T-helper 2 cell treated with Interferon-gamma antibody and Interleukin-4, amounts not matched to agents 5 μg/mL and 100 μg/mL, for 36 hours (primary cell): ENCODE results near the gene ATP8A2.

Experiments
- DNase-seq: peaks from one replicate; pipeline ENCODE4 v3.0.0; 2021; ENCODE audit warnings: low spot score
- H3K27ac Mint-ChIP-seq: one replicate; pipeline ENCODE4 v1.8.0; 2021; ENCODE audit warnings: mild to moderate bottlenecking, mixed read lengths
- H3K27me3 Mint-ChIP-seq: one replicate; pipeline ENCODE4 v1.8.0; 2021; ENCODE audit warnings: low read depth, mixed read lengths
- H3K36me3 Mint-ChIP-seq: one replicate; pipeline ENCODE4 v1.8.0; 2021; ENCODE audit warnings: low read depth, mixed read lengths
- H3K4me1 Mint-ChIP-seq: one replicate; pipeline ENCODE4 v1.8.0; 2021; ENCODE audit warnings: low read depth, mixed read lengths
- H3K4me3 Mint-ChIP-seq: one replicate; pipeline ENCODE4 v1.8.0; 2022; ENCODE audit warnings: mild to moderate bottlenecking, moderate library complexity, mixed read lengths
- H3K9me3 Mint-ChIP-seq: one replicate; pipeline ENCODE4 v1.8.0; 2021; ENCODE audit warnings: mixed read lengths

ATP8A2 gene

DNA sequence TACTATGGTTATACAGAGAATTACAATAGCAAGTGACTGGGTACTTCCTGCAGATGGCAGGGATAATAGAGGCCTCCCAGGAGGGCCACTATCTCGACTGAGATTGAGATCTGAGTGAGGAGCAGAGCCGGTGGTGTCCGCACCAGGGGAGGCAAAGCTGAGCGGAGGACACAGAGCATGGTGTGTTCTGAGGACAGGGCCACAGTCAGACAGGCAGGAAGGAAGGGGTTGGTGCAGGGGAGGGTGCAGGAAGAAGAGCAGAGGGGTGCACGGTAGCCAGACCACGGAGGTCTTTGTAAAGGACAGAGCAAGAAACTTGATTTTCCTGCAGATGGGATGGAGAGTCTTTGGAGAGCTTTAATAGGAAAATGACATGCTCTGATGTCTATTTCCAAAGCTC lies 527.7 kb downstream of the ATP8A2 start:
- H3K4me3 Mint-ChIP-seq, result peak overlapping the region; percentile 32
- DNase-seq, result no peak

DNA sequence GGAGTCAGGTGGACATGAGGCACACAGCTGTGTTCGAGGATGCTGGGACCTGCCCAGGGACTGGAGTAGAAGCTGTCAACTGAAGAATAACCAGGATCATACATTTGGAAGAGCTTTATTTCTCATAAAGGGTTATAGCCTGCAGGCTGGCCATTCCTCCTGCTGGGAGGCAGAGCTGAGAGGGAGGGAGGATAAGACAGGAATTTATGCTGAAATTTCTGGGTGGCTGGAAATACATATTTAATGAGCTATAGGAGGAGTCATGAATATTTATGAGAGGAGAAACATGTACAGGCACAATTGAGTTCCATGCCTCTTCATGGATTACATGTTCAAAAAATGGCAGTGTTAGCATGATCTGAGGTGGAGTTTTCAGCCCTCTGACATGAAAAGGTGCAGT lies 528.2 kb downstream of the ATP8A2 start:
- Mint-ChIP-seq H3K36me3 (peaks cover 5% of the 10 kb centered on the region), H3K27me3 (peaks cover 14% of the 10 kb centered on the region), H3K4me1 (peaks cover 27% of the 10 kb centered on the region), H3K27ac (peak overlapping the region; percentile 64), H3K4me3 (peak overlapping the region; percentile 36), H3K9me3 (peaks cover 10% of the 10 kb centered on the region)
- DNase-seq, result no peak

More for the DNA sequence above, 527.7 kb downstream of the ATP8A2 start:
- peaks cover 14% of the 10 kb centered on the region for H3K27me3 Mint-ChIP-seq
- peak overlapping the region; percentile 41 for H3K27ac Mint-ChIP-seq
- H3K36me3 Mint-ChIP-seq, result peaks cover 5% of the 10 kb centered on the region
- peaks cover 27% of the 10 kb centered on the region for H3K4me1 Mint-ChIP-seq
- H3K9me3 Mint-ChIP-seq, result peaks cover 10% of the 10 kb centered on the region

- peaks cover 10% of the 10 kb centered on the region for H3K27me3 Mint-ChIP-seq
- peaks cover 5% of the 10 kb centered on the region for H3K36me3 Mint-ChIP-seq
- H3K4me3 Mint-ChIP-seq, result peak overlapping the region; percentile 10
- H3K27ac Mint-ChIP-seq, result no peak overlapping the region
- H3K9me3 Mint-ChIP-seq, result peaks cover 10% of the 10 kb centered on the region
- peaks cover 27% of the 10 kb centered on the region for H3K4me1 Mint-ChIP-seq
- DNase-seq, result peak; percentile 57
Observed at GRCh38 chr13:25901460-25902376, 529.9 kb downstream of the ATP8A2 start.

DNA sequence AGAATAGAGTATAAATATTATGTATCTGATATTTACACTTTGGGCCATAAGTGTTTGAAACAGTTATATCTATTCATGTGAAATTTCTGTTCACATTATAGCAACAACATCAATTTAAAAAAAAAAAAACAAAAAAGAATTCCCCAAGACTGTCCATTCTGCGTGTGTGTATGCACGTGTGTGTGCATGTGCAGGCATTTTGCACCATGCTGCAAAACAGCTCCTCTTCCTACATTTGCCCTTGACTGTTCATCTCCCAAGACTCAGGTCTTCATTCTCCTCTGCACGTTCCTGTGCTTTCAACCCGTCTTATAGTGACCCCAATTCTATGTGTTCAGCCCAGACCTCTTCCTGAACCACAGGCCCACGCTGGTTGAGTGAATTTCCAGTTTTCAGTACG lies 530.7 kb downstream of the ATP8A2 start:
- no peak overlapping the region for H3K27ac Mint-ChIP-seq
- peaks cover 7% of the 10 kb centered on the region for H3K9me3 Mint-ChIP-seq
- H3K27me3 Mint-ChIP-seq, result peaks cover 8% of the 10 kb centered on the region
- no peak overlapping the region for H3K4me3 Mint-ChIP-seq
- DNase-seq, result no peak
- H3K4me1 Mint-ChIP-seq, result peaks cover 27% of the 10 kb centered on the region
- H3K36me3 Mint-ChIP-seq, result peaks cover 3% of the 10 kb centered on the region

GRCh38 chr13:25902891-25903341 lies 531.1 kb downstream of the ATP8A2 start:
- Mint-ChIP-seq H3K27ac (no peak overlapping the region), H3K36me3 (peaks cover 3% of the 10 kb centered on the region), H3K9me3 (peaks cover 3% of the 10 kb centered on the region), H3K27me3 (peaks cover 5% of the 10 kb centered on the region), H3K4me1 (peaks cover 27% of the 10 kb centered on the region), H3K4me3 (no peak overlapping the region)
- peak; percentile 30 for DNase-seq

- peaks cover under 1% of the 10 kb centered on the region for H3K27me3 Mint-ChIP-seq
- no peak overlapping the region for H3K27ac Mint-ChIP-seq
- H3K36me3 Mint-ChIP-seq, result no peaks in the 10 kb centered on the region
- H3K4me3 Mint-ChIP-seq, result no peak overlapping the region
- no peak for DNase-seq
- H3K4me1 Mint-ChIP-seq, result peaks cover 20% of the 10 kb centered on the region
- no peaks in the 10 kb centered on the region for H3K9me3 Mint-ChIP-seq
Observed at GRCh38 chr13:25904830-25905229, 533.1 kb downstream of the ATP8A2 start.

DNA sequence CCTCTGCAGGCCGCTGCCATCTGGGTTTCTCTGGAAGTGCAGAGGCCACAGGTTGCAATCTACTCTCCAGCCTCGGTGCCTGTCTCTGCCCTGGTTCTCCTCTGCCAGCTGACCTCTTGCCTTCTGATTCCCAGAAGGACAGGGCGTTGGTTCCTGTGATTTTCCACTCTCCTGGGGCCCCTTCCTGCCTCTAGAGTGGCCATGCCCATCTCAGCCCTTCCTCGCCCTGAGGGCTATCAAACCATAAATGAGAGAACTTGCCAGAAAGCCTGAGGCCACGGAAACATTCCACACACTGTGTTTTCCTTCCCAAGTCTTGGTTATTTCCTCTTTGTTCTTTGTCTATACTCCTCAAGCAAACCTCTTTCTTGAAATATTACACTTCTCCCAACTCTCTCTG lies 533.8 kb downstream of the ATP8A2 start:
- no peaks in the 10 kb centered on the region for H3K36me3 Mint-ChIP-seq
- H3K9me3 Mint-ChIP-seq, result no peaks in the 10 kb centered on the region
- H3K27ac Mint-ChIP-seq, result no peak overlapping the region
- no peak for DNase-seq
- H3K4me1 Mint-ChIP-seq, result peaks cover 12% of the 10 kb centered on the region
- H3K4me3 Mint-ChIP-seq, result no peak overlapping the region
- H3K27me3 Mint-ChIP-seq, result no peaks in the 10 kb centered on the region

DNA sequence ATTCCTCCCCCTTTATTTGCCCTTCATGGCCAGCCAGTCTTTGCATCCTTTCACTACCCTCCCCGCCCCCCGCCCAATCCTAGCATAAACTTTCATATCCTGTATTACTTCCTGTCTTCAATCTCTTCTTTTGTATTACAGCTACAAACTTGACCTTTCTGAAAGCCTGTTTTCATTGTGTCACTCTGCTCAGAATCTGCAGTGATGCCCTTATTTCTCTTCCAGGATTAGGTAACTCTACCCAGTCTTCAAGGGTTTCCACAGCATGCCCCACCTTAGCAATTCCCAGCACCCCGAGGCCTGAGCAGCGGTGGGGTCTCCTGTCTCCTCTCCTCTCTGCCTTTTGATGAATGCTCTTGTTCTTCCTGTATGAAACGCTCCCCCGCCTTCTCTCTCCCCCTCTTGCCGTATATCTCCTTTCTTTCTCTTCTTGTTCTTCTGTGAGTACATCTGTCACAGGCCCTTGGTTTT lies 534.5 kb downstream of the ATP8A2 start:
- Mint-ChIP-seq H3K27me3 (no peaks in the 10 kb centered on the region), H3K27ac (no peak overlapping the region), H3K4me1 (peaks cover 7% of the 10 kb centered on the region), H3K36me3 (no peaks in the 10 kb centered on the region), H3K9me3 (no peaks in the 10 kb centered on the region), H3K4me3 (no peak overlapping the region)
- DNase-seq, result peak; percentile 14

DNA sequence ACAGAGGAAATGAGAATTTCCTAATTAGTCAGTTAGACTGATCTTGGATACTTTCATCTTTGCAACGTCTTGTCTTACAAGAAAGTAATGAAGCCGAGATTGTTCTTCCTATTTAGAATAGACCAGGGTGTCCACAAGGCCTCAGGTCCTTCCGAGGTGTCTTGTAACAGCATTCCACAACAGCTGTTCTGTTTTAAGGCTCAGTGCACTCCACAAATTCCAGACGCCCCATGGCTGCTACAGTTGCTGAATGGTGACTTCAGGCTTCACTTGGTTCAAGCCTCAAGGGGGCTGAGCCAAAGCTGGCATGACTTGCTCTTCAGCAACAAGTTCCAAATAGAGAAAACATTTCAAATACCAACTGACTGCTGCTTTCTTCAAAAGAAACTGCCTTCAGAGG lies 536.6 kb downstream of the ATP8A2 start:
- DNase-seq, result no peak
- H3K4me1 Mint-ChIP-seq, result no peaks in the 10 kb centered on the region
- H3K36me3 Mint-ChIP-seq, result no peaks in the 10 kb centered on the region
- H3K9me3 Mint-ChIP-seq, result no peaks in the 10 kb centered on the region
- no peak overlapping the region for H3K4me3 Mint-ChIP-seq
- peaks cover 2% of the 10 kb centered on the region for H3K27me3 Mint-ChIP-seq
- no peak overlapping the region for H3K27ac Mint-ChIP-seq

GRCh38 chr13:25910243-25910642 lies 538.5 kb downstream of the ATP8A2 start:
- no peak overlapping the region for H3K27ac Mint-ChIP-seq
- H3K27me3 Mint-ChIP-seq, result peaks cover 10% of the 10 kb centered on the region
- no peaks in the 10 kb centered on the region for H3K4me1 Mint-ChIP-seq
- no peak for DNase-seq
- H3K36me3 Mint-ChIP-seq, result no peaks in the 10 kb centered on the region
- H3K9me3 Mint-ChIP-seq, result no peaks in the 10 kb centered on the region
- no peak overlapping the region for H3K4me3 Mint-ChIP-seq

DNA sequence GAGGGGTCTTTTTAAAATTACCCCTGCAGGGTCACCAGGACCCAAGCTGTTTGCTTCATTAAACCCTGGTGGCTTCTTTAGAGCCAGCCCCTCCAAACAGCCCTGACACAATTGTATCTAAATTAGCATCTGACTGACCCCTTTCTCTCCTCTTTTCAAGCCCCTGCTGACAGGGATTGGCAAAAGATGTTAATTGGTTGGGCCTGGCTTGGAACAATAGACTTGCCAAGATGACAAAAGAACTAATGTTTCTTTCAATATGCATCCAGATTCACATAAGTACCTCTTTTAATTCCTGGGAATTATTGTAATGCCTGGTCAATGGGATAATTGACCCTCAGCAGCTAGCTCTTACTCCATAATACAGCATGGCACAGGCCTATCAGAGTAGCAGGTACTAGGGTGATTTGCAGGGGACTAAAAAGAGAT lies 539.2 kb downstream of the ATP8A2 start:
- no peaks in the 10 kb centered on the region for H3K36me3 Mint-ChIP-seq
- H3K27me3 Mint-ChIP-seq, result peaks cover 10% of the 10 kb centered on the region
- no peak overlapping the region for H3K27ac Mint-ChIP-seq
- no peaks in the 10 kb centered on the region for H3K9me3 Mint-ChIP-seq
- no peak for DNase-seq
- H3K4me1 Mint-ChIP-seq, result no peaks in the 10 kb centered on the region
- H3K4me3 Mint-ChIP-seq, result no peak overlapping the region

DNA sequence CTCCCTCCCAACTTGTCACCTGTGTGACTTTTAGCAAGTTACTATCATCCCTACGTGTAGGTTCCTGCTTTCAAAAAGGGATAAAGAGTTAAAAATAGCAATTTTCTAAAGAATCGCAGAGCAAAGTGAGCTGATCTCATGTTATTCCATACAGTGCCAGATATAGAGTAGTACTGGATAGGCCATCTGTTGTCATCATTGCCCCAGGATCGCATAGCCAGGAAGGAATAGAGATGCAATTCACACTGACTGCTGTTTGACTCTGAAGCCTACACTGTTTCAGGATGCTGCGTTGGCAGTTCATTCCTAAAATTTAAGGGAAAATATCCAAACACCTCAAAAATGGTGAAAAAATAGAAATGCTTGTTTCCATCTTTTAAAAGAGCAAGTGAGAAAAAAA lies 541.2 kb downstream of the ATP8A2 start:
- no peaks in the 10 kb centered on the region for H3K4me1 Mint-ChIP-seq
- peaks cover 19% of the 10 kb centered on the region for H3K27me3 Mint-ChIP-seq
- H3K27ac Mint-ChIP-seq, result no peak overlapping the region
- no peaks in the 10 kb centered on the region for H3K9me3 Mint-ChIP-seq
- no peaks in the 10 kb centered on the region for H3K36me3 Mint-ChIP-seq
- DNase-seq, result no peak
- H3K4me3 Mint-ChIP-seq, result no peak overlapping the region

DNA sequence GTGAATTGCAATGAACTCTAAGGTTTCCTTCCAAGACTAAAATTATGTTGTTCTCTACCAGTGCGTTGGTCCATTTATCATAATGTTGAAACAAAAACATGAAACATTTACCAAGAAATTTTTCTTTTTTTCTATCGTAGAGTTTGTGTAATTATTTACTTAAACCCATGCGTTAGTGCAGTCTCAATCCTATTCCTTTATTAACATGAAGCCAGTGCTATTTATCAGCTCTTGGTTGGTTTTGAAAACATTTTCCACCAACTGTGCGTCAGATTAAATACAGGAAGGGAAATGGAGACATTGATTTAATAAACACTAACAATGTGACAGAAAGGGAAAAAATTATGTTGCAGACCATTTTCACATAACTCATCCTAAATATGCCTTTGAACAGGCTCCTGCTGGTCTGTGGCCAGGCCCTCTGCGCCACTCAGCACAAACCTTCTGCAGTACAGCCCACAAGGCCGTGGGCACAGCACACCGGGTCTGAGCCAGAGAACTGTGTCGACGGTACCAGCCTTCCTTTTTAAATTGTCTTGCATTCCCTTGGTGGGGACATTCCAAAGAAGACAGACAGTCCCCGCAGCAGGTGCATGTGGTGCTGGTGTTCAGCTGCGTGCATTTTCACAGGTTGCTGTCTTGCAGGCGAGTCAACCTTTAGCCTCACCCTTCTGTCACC lies 544.2 kb downstream of the ATP8A2 start:
- Mint-ChIP-seq H3K4me1 (peaks cover 4% of the 10 kb centered on the region), H3K9me3 (no peaks in the 10 kb centered on the region)

GRCh38 chr13:25920277-25920676 lies 548.5 kb downstream of the ATP8A2 start:
- no peaks in the 10 kb centered on the region for H3K36me3 Mint-ChIP-seq
- H3K9me3 Mint-ChIP-seq, result no peaks in the 10 kb centered on the region
- no peak overlapping the region for H3K27ac Mint-ChIP-seq
- no peak for DNase-seq
- H3K4me3 Mint-ChIP-seq, result no peak overlapping the region
- H3K27me3 Mint-ChIP-seq, result peaks cover 13% of the 10 kb centered on the region
- H3K4me1 Mint-ChIP-seq, result peaks cover 4% of the 10 kb centered on the region

More for the DNA sequence above, 544.2 kb downstream of the ATP8A2 start:
- no peak overlapping the region for H3K4me3 Mint-ChIP-seq
- peaks cover 20% of the 10 kb centered on the region for H3K27me3 Mint-ChIP-seq
- no peaks in the 10 kb centered on the region for H3K36me3 Mint-ChIP-seq
- no peak for DNase-seq
- no peak overlapping the region for H3K27ac Mint-ChIP-seq
